Measurements from ENCODE around the gene TMEM126B. TPM values are rescaled to one million over a fixed set of nuclear protein-coding genes. Genes with fewer than 3 reads are reported as not detected.
A peak's percentile ranks its signal among the peaks of the same experiment; 100 is the strongest.

The TMEM126B gene
- total RNA-seq, 1 experiment from 2014 or later, result 74.0 TPM

DNA sequence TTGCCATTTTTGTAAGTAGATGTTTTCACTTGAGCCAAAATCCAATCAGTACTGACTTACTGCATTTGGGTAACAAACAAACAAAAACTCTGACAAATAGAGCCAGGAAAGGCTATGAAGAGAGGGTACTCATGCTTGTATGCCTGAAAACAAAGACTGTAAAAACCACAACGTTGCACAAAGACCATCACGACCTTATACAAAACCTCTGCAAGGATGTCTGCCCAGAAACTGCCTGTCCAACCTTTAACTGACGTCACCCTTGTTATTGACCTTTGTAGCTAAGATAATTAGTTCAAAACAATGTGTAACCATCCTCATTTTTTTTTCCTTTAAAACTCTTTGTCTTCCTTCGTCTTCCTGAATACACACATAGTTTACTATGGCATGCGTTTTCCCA, 37.3 kb downstream of the TMEM126B start:
- DNase-seq, result no peak
- Histone ChIP-seq H4K5ac (ENCODE audit: insufficient read length, low read depth, low read length) (no peak overlapping the region), H3K4me2 (ENCODE audit: insufficient read depth, insufficient read length, low read length) (no peak overlapping the region)

More for the DNA sequence above, 37.3 kb downstream of the TMEM126B start:
- Mint-ChIP-seq H3K27ac (peak overlapping the region in 2 of 3 experiments; percentile 55 to 84; a peak in 2 of 7 replicates), H3K4me1 (peaks cover 19 to 29% of the 10 kb centered on the region in 2 experiments), H3K36me3 (ENCODE audit: insufficient read depth in 1 of 3, low read depth in 3 of 3) (peaks cover 24 to 34% (median 28%) of the 10 kb centered on the region in 3 experiments), H3K4me3 (no peak overlapping the region; a peak in 1 of 5 replicates), H3K9me3 (peaks cover 3 to 4% of the 10 kb centered on the region in 2 experiments; a peak in 3 of 5 replicates), H3K27me3 (ENCODE audit: low read depth) (peaks cover 10% of the 10 kb centered on the region)
- Histone ChIP-seq H3K79me2 (ENCODE audit: insufficient read depth, low read length) (peaks cover 24% of the 10 kb centered on the region), H2BK15ac (ENCODE audit: low read depth, low read length) (no peak overlapping the region), H3K4ac (ENCODE audit: low read depth, low read length) (no peak overlapping the region), H3T11ph (ENCODE audit: low read length) (no peak overlapping the region), H3K14ac (ENCODE audit: insufficient read depth, low read length) (no peak overlapping the region), H3K27me3 (ENCODE audit: insufficient read depth, low read length) (no peaks in the 10 kb centered on the region; the same call in 1 of the 2 replicates), H3K18ac (ENCODE audit: insufficient read length, low read depth, low read length) (no peak overlapping the region), H3K9ac (ENCODE audit: extremely low read depth, insufficient read length, low read length) (no peak overlapping the region), H2AK5ac (ENCODE audit: insufficient read length, low read length) (no peak overlapping the region), H3K23me2 (ENCODE audit: insufficient read length, low read depth, low read length, poor library complexity, severe bottlenecking) (peaks cover 7% of the 10 kb centered on the region), H3K56ac (ENCODE audit: insufficient read length, low read depth, low read length) (no peak overlapping the region), H4K20me1 (ENCODE audit: control insufficient read depth, insufficient read depth, insufficient read length) (no peaks in the 10 kb centered on the region), H3K27ac (ENCODE audit: insufficient read length, low read depth, low read length) (no peak overlapping the region), H3K79me1 (ENCODE audit: insufficient read depth, low read depth, low read length, poor library complexity, severe bottlenecking) (no peaks in the 10 kb centered on the region), H2AFZ (ENCODE audit: low read length) (peak overlapping the region; percentile 11), H2BK5ac (ENCODE audit: insufficient read length, low read length) (no peak overlapping the region), H3K23ac (ENCODE audit: insufficient read length, low read depth, low read length) (no peak overlapping the region), H3K4me1 (ENCODE audit: insufficient read depth, low read length) (no peaks in the 10 kb centered on the region), H2BK120ac (ENCODE audit: low read depth, low read length, poor library complexity, severe bottlenecking) (no peak overlapping the region), H2BK20ac (ENCODE audit: low read depth, low read length, poor library complexity, severe bottlenecking) (no peak overlapping the region), H4K8ac (replicated peaks; ENCODE audit: insufficient read length, low read depth, low read length) (no peak overlapping the region), H3K9me3 (ENCODE audit: control insufficient read depth, low read depth, low read length) (no peaks in the 10 kb centered on the region), H4K91ac (ENCODE audit: insufficient read length, low read depth, low read length) (no peak overlapping the region), H2BK12ac (ENCODE audit: insufficient read length, low read depth, low read length) (no peak overlapping the region)
- TF ChIP-seq, protein P1, sequence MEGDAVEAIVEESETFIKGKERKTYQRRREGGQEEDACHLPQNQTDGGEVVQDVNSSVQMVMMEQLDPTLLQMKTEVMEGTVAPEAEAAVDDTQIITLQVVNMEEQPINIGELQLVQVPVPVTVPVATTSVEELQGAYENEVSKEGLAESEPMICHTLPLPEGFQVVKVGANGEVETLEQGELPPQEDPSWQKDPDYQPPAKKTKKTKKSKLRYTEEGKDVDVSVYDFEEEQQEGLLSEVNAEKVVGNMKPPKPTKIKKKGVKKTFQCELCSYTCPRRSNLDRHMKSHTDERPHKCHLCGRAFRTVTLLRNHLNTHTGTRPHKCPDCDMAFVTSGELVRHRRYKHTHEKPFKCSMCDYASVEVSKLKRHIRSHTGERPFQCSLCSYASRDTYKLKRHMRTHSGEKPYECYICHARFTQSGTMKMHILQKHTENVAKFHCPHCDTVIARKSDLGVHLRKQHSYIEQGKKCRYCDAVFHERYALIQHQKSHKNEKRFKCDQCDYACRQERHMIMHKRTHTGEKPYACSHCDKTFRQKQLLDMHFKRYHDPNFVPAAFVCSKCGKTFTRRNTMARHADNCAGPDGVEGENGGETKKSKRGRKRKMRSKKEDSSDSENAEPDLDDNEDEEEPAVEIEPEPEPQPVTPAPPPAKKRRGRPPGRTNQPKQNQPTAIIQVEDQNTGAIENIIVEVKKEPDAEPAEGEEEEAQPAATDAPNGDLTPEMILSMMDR (conservative IDR thresholded peaks at IDR 0.05), result no peak
- no CpG with 5 or more reads among the region's 5 CpGs for WGBS (ENCODE audit: extremely low coverage, insufficient read length, low lambda C conversion rate)

Data from H9 (cell line).